ENCODE data around the gene PDLIM5.
A peak's percentile ranks its signal among the peaks of the same experiment; 100 is the strongest.

DNA sequence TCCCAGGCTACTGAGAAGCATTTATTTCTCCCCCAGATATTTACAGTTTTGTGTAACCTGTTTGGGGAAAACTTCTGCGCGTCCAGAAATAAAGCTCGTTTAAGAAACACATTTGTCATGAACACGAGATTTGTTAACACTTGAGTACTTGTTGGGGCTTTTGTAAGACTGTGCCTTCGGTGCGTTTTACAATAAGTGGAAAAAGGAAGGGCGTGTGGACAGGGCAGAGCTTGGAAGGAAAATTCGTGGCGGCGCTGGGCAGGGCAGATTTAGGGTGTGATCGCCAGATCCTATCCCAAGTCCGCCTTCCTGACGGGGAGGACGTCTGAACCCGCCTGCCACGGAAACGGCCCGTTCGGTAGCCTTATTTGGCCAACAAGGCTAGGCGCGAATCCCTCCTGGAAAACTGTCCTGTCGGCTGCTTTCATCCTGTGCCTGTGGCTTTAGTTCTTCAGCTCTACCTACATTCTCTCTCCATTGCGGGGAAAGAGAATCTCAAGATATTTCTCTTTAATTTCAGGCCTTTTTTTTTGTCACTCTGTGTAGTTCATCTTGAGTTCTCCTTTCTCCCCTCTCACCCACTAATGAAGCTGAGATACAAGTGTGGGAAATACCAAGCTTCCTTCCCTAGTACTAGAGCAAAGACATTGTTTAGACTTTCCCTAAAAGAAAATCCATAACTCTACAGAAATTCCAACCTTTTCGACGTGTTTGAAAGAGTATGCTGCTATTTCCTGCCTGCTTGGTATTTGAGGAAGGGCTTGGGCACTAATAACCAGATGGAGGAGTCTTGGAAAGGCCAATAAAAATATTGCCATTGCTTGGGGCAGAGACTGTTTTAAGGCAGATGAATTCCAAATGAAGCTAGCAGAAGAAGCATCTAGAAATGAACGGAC, 982 bp downstream of the PDLIM5 start:
- TF ChIP-seq POLR2AphosphoS5 (IDR thresholded peaks at IDR 0.05; ENCODE audit: low read depth, low read length): no peak
- TF ChIP-seq SIN3A (IDR thresholded peaks at IDR 0.05; ENCODE audit: borderline replicate concordance, insufficient read depth, low read length): 0 out of 2 replicates have a peak, but pooled peaks have one; percentile 22
- TF ChIP-seq TAF1 (IDR thresholded peaks at IDR 0.05; ENCODE audit: borderline replicate concordance, insufficient read depth, low read length): no peak
- TF ChIP-seq, protein P1, sequence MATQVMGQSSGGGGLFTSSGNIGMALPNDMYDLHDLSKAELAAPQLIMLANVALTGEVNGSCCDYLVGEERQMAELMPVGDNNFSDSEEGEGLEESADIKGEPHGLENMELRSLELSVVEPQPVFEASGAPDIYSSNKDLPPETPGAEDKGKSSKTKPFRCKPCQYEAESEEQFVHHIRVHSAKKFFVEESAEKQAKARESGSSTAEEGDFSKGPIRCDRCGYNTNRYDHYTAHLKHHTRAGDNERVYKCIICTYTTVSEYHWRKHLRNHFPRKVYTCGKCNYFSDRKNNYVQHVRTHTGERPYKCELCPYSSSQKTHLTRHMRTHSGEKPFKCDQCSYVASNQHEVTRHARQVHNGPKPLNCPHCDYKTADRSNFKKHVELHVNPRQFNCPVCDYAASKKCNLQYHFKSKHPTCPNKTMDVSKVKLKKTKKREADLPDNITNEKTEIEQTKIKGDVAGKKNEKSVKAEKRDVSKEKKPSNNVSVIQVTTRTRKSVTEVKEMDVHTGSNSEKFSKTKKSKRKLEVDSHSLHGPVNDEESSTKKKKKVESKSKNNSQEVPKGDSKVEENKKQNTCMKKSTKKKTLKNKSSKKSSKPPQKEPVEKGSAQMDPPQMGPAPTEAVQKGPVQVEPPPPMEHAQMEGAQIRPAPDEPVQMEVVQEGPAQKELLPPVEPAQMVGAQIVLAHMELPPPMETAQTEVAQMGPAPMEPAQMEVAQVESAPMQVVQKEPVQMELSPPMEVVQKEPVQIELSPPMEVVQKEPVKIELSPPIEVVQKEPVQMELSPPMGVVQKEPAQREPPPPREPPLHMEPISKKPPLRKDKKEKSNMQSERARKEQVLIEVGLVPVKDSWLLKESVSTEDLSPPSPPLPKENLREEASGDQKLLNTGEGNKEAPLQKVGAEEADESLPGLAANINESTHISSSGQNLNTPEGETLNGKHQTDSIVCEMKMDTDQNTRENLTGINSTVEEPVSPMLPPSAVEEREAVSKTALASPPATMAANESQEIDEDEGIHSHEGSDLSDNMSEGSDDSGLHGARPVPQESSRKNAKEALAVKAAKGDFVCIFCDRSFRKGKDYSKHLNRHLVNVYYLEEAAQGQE (IDR thresholded peaks at IDR 0.05; ENCODE audit: insufficient read depth in 1 of 2, low read depth in 2 of 2, low read length in 2 of 2): no peak
- no peak for TF ChIP-seq FOXP2 (optimal IDR thresholded peaks at IDR 0.05; ENCODE audit: borderline replicate concordance, extremely low read depth, extremely low read length, insufficient read depth)
